ENCODE results near the gene HLA-DMA.
A peak's percentile ranks its signal among the peaks of the same experiment; 100 is the strongest.
"Not testable (repeated sequence)": the region's sequence is repeated elsewhere in the genome, so short reads cannot be mapped to it uniquely, and the experiment has no call there.

HLA-DMA gene

GRCh38 chr6:32953775-32954174 is 878 bp upstream of the HLA-DMA start:
- no peak for DNase-seq

- no peak for DNase-seq
Observed at GRCh38 chr6:32950449-32950848, 2.4 kb downstream of the HLA-DMA start.

GRCh38 chr6:32950010-32950409 is 2.9 kb downstream of the HLA-DMA start:
- no peak for DNase-seq

- DNase-seq, result no peak
Observed at GRCh38 chr6:32949113-32949512, 3.8 kb downstream of the HLA-DMA start.

- DNase-seq, result peak; percentile 47
Observed at GRCh38 chr6:32947552-32948465, 5.1 kb downstream of the HLA-DMA start.

- DNase-seq, result no peak
Observed at GRCh38 chr6:32946893-32947292, 6.0 kb downstream of the HLA-DMA start.

- DNase-seq, result no peak
Observed at GRCh38 chr6:32945953-32946352, 6.9 kb downstream of the HLA-DMA start.

- peak; percentile 31 for DNase-seq
Observed at GRCh38 chr6:32945108-32945760, 7.7 kb downstream of the HLA-DMA start.

- DNase-seq, result peak; percentile 61
Observed at GRCh38 chr6:32943864-32944649, 8.8 kb downstream of the HLA-DMA start.

- not testable (repeated sequence) for DNase-seq
Observed at GRCh38 chr6:32942555-32943123, 10.3 kb downstream of the HLA-DMA start.

GRCh38 chr6:32941214-32941768 is 11.6 kb downstream of the HLA-DMA start:
- peak; percentile 77 for DNase-seq

- DNase-seq, result peak; percentile 89
Observed at GRCh38 chr6:32940656-32941213, 12.2 kb downstream of the HLA-DMA start, which contains the start of gene HLA-DMB. Gene HLA-DMB, minus strand, starts transcription at chr6:32941028. Its CDS starts 221 bp downstream, at chr6:32940807.

- no peak for DNase-seq
Observed at GRCh38 chr6:32938494-32938893, 14.4 kb downstream of the HLA-DMA start.

GRCh38 chr6:32937230-32937633 is 15.7 kb downstream of the HLA-DMA start:
- no peak for DNase-seq

GRCh38 chr6:32936239-32937152 is 16.4 kb downstream of the HLA-DMA start:
- no peak for DNase-seq

- DNase-seq, result no peak
Observed at GRCh38 chr6:32935551-32936238, 17.2 kb downstream of the HLA-DMA start.

- peak; percentile 74 for DNase-seq
Observed at GRCh38 chr6:32933661-32934085, 19.2 kb downstream of the HLA-DMA start.

- DNase-seq, result no peak
Observed at GRCh38 chr6:32932132-32932868, 20.6 kb downstream of the HLA-DMA start.

- DNase-seq, result no peak
Observed at GRCh38 chr6:32931211-32931610, 21.7 kb downstream of the HLA-DMA start.

- no peak for DNase-seq
Observed at GRCh38 chr6:32922083-32922482, 30.8 kb downstream of the HLA-DMA start.
